DMS114 treated with DMSO at 0.1 percent for 48 hours (cell line): Measurements from ENCODE around the gene CLDN6.

ENCODE experiments used
- DNase-seq: peaks from one replicate; lab custom pipeline; 2025; ENCODE audit not compliant: unreplicated experiment; lab: John Stamatoyannopoulos, UW

CLDN6 gene

DNA sequence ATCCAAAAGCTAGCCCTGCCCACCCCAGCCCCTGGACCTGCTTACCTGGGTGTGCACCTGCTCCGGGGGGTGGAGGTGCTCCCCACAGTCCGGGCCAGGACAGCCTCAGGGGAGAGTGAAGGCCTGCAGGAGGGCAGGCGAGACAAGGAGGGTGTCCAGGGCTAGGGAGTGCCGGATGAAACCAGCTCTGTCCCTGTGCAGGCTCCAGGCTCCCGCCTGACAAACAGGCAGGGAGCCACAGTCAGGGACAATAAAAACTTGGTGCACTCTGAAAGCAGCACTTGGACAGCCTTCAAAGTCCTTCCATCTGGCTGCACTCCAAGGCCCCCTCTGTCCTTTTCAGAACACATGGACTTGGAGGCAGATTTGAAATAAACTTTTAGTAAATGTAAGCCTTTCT, 44.9 kb downstream of the CLDN6 start:
- no peak for DNase-seq

DNA sequence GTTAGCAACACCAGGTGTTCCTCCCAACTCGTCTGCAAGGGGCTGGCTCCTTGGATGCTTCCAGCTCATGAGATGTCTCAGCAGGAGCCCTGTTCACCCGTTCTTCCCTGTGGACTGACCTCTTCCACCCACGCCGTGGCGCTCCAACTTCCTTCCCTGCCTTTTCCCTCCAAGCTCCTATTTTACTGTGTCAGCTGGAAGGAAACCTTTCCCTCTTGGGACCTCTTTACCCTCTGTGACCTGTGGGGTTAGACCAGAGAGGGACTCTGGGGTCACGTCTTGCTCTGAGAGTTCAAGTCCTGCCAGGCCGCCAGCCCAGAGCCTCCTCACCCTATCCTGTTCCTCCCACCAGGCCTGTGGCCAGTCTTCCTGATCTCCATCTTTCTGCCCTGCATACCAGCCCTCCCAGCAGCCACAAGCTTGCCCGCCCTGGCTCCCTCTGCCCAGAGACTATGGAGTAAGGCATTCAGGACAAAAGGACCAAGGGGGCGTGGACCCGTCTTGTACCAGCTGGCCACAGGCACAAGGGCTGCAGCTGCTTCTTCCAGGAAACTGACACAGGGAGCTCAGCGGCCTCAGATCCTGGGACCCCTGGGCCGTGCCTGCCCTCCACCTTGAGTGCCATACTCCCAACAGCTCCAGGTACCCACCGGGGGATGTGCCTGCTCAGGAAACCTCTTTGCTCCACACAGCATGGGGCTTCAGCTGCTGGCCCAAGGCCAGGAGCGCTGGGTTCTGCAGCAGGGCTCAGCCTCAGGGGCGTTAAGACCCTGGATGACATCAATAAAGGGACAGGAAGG, 45.8 kb downstream of the CLDN6 start:
- no peak for DNase-seq

DNA sequence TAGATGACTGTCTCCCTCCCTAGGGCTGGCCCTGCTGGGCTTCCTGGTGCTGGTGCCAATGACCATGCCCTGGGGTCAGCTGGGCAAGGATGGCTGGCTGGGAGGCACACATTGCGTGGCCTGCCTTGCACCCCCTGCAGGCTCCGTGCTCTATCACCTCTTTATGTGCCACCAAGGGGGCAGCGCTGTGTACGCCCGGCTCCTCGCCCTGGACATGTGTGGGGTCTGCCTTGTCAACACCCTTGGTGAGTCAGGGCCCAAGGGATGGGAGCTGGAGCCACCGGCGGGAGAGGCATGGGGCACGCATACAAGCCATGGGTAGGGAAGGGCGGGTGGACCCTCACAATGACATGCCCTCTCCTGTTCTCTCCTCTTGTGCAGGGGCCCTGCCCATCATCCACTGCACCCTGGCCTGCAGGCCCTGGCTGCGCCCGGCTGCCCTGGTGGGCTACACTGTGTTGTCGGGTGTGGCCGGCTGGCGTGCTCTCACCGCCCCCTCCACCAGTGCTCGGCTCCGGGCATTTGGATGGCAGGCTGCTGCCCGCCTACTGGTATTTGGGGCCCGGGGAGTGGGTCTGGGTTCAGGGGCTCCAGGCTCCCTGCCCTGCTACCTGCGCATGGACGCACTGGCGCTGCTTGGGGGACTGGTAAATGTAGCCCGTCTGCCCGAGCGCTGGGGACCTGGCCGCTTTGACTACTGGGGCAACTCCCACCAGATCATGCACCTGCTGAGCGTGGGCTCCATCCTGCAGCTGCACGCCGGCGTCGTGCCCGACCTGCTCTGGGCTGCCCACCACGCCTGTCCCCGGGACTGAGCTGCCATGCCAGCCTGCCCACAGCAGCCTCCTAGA, 46.6 kb downstream of the CLDN6 start:
- DNase-seq, result no peak

GRCh38 chr16:2970563-2970962, 47.4 kb downstream of the CLDN6 start:
- no peak for DNase-seq

DNA sequence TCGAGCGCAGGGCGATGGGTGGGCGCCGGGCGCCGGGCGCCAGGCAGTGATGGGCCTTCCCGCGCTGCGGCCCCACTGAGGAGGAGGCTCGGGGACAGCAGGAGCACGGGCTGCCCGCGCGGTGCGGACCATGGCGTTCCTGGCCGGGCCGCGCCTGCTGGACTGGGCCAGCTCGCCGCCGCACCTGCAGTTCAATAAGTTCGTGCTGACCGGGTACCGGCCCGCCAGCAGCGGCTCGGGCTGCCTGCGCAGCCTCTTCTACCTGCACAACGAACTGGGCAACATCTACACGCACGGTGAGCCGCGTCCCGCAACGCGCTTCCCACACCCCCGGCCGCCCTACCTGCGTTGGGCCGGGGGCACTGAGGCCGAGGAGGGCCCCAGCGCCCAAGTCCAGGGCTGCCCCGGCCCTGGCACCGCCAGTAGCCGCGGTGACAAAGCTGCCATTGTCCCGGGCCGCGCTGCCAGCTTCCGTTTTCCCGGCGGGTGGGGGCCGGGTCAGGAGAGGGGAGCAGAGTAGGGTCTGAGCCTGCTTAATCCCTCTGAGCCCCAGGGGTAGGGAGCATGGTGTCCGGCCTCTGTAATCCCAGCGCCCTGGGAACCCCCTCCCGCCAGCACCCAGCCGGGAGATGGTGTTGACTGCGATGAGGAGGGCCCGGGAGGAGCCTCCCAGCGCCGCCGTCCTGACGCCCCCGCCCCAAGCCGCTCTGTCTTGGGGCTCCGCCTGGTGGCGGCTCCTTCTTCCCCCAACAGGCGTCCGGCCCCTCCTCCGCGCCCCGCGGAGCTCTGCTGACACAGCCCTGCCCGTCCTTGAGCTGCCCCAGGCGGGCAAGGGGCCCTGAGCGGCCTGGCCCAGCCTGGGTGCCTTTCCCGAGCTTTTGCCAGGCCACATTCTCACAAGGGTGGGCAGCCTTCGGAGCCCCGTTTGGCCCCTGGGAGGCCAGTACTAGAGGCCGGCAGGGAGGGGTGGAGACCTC, 48.1 kb downstream of the CLDN6 start:
- DNase-seq, result peak; percentile 26

DNA sequence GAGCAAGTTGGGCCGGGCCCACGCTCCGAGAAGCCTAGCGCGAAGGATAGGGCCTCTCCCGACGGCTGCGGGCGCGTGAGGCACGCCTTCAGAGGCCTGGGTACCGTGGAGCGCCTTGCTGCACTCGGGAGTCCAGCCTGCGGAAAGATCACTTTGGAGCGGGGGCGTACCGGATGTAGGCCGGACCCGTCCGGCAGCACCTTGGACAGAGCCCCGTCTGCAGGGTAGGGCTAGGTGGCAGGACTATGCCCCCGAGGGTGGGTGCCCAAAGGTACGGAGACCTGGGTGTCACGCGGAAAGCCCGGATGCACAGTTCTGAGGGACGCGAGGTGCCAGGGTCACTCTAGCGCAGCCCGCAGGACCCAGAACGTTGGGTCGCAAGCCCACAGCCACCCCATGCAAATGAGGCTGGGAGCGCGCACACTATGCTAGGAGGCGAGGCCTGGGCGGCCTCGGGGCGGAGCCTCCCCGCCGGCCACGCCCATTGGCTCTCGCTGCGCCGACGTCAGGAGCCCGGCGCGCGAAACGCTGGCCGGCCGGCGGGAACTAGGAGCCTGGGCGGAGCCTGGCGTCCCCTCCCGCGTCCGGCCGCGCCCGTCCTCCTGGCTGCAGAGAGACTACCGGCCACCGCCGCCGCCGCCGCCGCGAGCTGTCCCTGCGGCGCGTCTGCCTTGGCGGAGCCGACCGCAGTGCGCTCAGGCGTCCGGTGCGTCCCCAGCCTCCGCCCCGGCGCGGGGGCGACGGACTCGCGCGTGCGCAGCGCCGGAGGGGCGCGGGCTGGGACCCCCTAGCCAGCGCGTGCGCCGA, 49.0 kb downstream of the CLDN6 start, which contains the start of gene PAQR4:
Gene PAQR4 (plus strand): TSS at position 611 of the 807 bp plus-strand sequence. CDS start 327 bp downstream, outside the sequence.
- peak; percentile 72 for DNase-seq

- no peak for DNase-seq
Observed at GRCh38 chr16:2968368-2968737, 49.6 kb downstream of the CLDN6 start.

DNA sequence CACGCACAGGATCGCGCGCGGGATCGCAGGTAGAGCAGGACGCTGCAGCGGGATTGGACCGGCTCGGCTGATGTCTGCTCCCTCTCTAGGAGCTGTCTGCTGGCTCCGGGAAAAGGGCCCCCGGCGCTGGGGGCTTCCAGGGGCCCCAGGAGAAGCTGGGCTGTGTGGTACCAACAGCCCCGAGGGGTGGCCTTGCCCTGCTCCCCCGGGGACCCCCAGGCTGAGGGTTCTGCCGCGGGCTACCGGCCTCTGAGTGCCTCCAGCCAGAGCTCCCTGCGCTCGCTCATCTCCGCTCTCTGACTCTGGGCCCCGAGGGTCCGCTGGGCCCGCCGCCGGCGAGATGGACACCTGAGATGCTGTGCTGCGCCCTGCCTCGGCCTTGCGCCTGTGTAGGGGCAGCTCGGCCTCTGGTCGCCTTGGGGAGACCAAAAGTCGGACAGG, 50.2 kb downstream of the CLDN6 start:
- DNase-seq, result no peak

DNA sequence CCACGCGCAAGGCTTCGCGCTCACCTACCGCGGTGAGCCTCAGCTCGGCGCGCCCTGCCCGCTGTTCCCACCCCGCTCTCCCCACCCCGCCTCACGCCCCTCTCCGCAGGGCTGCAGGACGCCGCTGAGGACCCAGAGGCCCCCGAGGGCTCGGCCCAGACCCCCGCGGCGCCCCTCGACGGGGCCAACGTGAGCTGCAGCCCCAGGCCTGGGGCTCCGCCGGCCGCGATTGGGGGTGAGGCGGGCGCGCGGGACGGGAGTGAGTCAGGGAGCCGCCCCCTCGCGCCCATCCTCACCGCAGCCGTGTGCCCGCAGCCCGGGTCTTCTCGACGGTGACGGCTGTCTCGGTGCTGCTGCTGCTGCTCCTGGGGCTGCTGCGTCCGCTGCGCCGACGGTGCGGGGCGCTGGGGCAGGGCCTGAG, 50.8 kb downstream of the CLDN6 start:
- no peak for DNase-seq

DNA sequence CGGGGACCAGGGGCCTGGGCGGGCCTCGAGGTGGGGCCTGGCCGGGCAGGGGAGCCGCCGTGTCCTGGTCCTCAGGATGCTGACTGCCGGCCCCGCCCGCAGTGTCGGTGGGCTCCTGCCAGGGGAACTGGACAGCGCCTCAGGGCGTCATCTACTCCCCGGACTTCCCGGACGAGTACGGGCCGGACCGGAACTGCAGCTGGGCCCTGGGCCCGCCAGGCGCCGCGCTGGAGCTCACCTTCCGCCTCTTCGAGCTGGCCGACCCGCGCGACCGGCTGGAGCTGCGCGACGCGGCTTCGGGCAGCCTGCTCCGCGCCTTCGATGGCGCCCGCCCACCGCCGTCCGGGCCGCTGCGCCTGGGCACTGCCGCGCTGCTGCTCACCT, 51.2 kb downstream of the CLDN6 start:
- no peak for DNase-seq

DNA sequence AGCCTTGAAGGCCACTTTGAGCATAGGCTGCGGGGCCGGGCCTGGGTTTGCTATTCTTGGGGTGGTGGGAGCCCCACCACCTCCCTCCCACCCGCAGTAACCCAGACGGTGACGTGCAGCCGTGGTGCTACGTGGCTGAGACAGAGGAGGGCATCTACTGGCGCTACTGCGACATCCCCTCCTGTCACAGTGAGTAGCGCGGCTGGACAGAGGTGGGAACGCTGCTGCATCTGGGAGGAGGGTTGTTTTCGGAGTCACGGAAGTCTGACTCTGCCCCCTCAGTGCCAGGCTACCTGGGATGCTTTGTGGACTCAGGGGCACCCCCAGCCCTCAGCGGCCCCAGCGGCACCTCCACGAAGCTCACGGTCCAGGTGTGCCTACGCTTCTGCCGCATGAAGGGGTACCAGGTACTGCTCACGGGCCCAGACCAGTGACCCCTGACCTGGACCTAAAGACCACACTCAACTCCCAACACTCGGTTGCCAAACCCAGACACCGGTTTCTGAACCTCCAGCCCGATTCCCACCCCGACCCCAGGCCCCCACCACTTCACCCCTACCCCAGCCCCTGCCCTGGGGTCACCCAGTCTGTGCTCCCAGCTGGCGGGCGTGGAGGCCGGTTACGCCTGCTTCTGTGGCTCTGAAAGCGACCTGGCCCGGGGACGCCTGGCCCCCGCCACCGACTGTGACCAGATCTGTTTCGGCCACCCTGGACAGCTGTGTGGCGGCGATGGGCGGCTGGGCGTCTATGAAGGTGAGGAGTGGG, 51.8 kb downstream of the CLDN6 start:
- no peak for DNase-seq
